ENCODE results near the gene NOL9.

GRCh38 chr1:6477039-6477820 lies 77.1 kb downstream of the NOL9 start:
- TF ChIP-seq CTCF (IDR thresholded peaks at IDR 0.05), result no peak
- no peak for TF ChIP-seq POLR2A (IDR thresholded peaks at IDR 0.05)
